SU-DHL-6 (cell line): ENCODE results near the gene DMBX1.

ENCODE experiments used
- H2AFZ ChIP-seq: fragments of 200-600 bp; sonication (generic); 2 replicates; pipeline ENCODE4 v1.6.1; 2014; ENCODE audit warnings: low read depth, mild to moderate bottlenecking, moderate library complexity, mixed read lengths, antibody characterized with exemption, low read length; ENCODE audit not compliant: severe bottlenecking
- H3F3A ChIP-seq: fragments of 200-600 bp; shearing (Covaris generic); 2 replicates; pipeline ENCODE4 v1.6.0; 2016; ENCODE audit warnings: antibody characterized with exemption, mild to moderate bottlenecking; ENCODE audit not compliant: insufficient read depth
- H3K27ac ChIP-seq: fragments of 200-600 bp; sonication (generic); 2 replicates; pipeline ENCODE4 v1.5.1; 2016; ENCODE audit warnings: low read depth, mild to moderate bottlenecking, low read length, moderate library complexity, mixed read lengths
- H3K27me3 ChIP-seq: fragments of 200-600 bp; sonication (generic), shearing (Covaris generic); 2 replicates; pipeline ENCODE4 v1.6.0; 2014; ENCODE audit warnings: mild to moderate bottlenecking, low read length
- H3K36me3 ChIP-seq: fragments of 200-600 bp; sonication (generic); 2 replicates; pipeline ENCODE4 v1.6.1; 2014; ENCODE audit warnings: mild to moderate bottlenecking, low read length, mixed read lengths
- H3K4me2 ChIP-seq: fragments of 300-600, 200-600 bp; shearing (Covaris generic), sonication (generic); 2 replicates; pipeline ENCODE4 v1.6.0; 2014; ENCODE audit warnings: low read length, low read depth, mild to moderate bottlenecking; ENCODE audit not compliant: poor library complexity, severe bottlenecking
- H3K4me3 ChIP-seq: fragments of 200-600 bp; sonication (generic); 2 replicates; pipeline ENCODE4 v1.5.1; 2014; ENCODE audit warnings: antibody characterized with exemption, low read length, mild to moderate bottlenecking, mixed read lengths; ENCODE audit not compliant: insufficient read depth, poor library complexity, severe bottlenecking
- H3K79me2 ChIP-seq: fragments of 200-600 bp; sonication (generic); 2 replicates; pipeline ENCODE4 v1.6.1; 2014; ENCODE audit warnings: mild to moderate bottlenecking, low read length, moderate library complexity; ENCODE audit not compliant: insufficient read depth
- H3K9ac ChIP-seq: fragments of 200-600 bp; sonication (generic); 2 replicates; pipeline ENCODE4 v1.7.0; 2014; ENCODE audit warnings: mild to moderate bottlenecking, low read length
- H3K9me2 ChIP-seq: fragments of 200-600 bp; sonication (generic); replicated peaks from 2 replicates; pipeline ENCODE4 v1.6.1; 2014; ENCODE audit warnings: low read length; ENCODE audit not compliant: insufficient read depth
- H3K9me3 ChIP-seq: fragments of 200-600 bp; sonication (generic); 2 replicates; pipeline ENCODE4 v1.6.1; 2014; ENCODE audit warnings: low read length, mixed read lengths; ENCODE audit not compliant: insufficient read depth
- H4K20me1 ChIP-seq: fragments of 200-600 bp; sonication (generic); 2 replicates; pipeline ENCODE4 v1.6.1; 2014; ENCODE audit warnings: low read depth, mild to moderate bottlenecking, antibody characterized with exemption, low read length, moderate library complexity, mixed read lengths
- CTCF ChIP-seq: fragments of 200-600 bp; sonication (generic); IDR thresholded peaks from one replicate; pipeline ENCODE4 v1.5.1; 2017; ENCODE audit warnings: antibody characterized with exemption, mild to moderate bottlenecking, low read length, moderate library complexity; ENCODE audit not compliant: insufficient read depth, poor library complexity, severe bottlenecking
- EZH2phosphoT487 ChIP-seq: fragments of 200-600 bp; sonication (generic), shearing (Covaris generic); conservative IDR thresholded peaks from 2 replicates; pipeline ENCODE4 v1.6.1; 2018; ENCODE audit warnings: mild to moderate bottlenecking, antibody characterized with exemption, low read length, moderate library complexity, mixed read lengths

DMBX1 gene

GRCh38 chr1:46510341-46510997 is 20.8 kb downstream of the DMBX1 start:
- H3K9ac ChIP-seq, result no peak overlapping the region
- no peaks in the 10 kb centered on the region for H3K79me2 ChIP-seq
- H3K36me3 ChIP-seq, result no peaks in the 10 kb centered on the region

GRCh38 chr1:46510998-46511365 is 21.3 kb downstream of the DMBX1 start:
- no peak overlapping the region for H3K4me2 ChIP-seq
- H3K36me3 ChIP-seq, result no peaks in the 10 kb centered on the region
- no peak overlapping the region for H3K4me3 ChIP-seq
- no peaks in the 10 kb centered on the region for H3K79me2 ChIP-seq
- no peak for TF ChIP-seq CTCF
- no peak for TF ChIP-seq EZH2phosphoT487
- no peak overlapping the region for H2AFZ ChIP-seq
- no peaks in the 10 kb centered on the region for H4K20me1 ChIP-seq
- H3K9me3 ChIP-seq, result no peaks in the 10 kb centered on the region
- H3K27me3 ChIP-seq, result no peaks in the 10 kb centered on the region
- H3K9me2 ChIP-seq, result no peaks in the 10 kb centered on the region
- no peaks in the 10 kb centered on the region for H3F3A ChIP-seq
- no peak overlapping the region for H3K27ac ChIP-seq
- H3K9ac ChIP-seq, result no peak overlapping the region

More at GRCh38 chr1:46510341-46510997, 20.8 kb downstream of the DMBX1 start:
- H3K27me3 ChIP-seq, result no peaks in the 10 kb centered on the region
- H3F3A ChIP-seq, result no peaks in the 10 kb centered on the region
- H4K20me1 ChIP-seq, result no peaks in the 10 kb centered on the region
- no peaks in the 10 kb centered on the region for H3K9me2 ChIP-seq
- H3K4me2 ChIP-seq, result no peak overlapping the region
- no peaks in the 10 kb centered on the region for H3K9me3 ChIP-seq
- no peak overlapping the region for H3K4me3 ChIP-seq
- H2AFZ ChIP-seq, result no peak overlapping the region
- H3K27ac ChIP-seq, result no peak overlapping the region
- TF ChIP-seq CTCF (no peak), EZH2phosphoT487 (no peak)

- no peak overlapping the region for H3K27ac ChIP-seq
- H2AFZ ChIP-seq, result no peak overlapping the region
- TF ChIP-seq EZH2phosphoT487 (no peak), CTCF (no peak)
- H3K4me3 ChIP-seq, result no peak overlapping the region
- no peaks in the 10 kb centered on the region for H3K27me3 ChIP-seq
- no peak overlapping the region for H3K9ac ChIP-seq
- no peak overlapping the region for H3K4me2 ChIP-seq
- no peaks in the 10 kb centered on the region for H3K36me3 ChIP-seq
- H3K79me2 ChIP-seq, result no peaks in the 10 kb centered on the region
- no peaks in the 10 kb centered on the region for H4K20me1 ChIP-seq
- no peaks in the 10 kb centered on the region for H3F3A ChIP-seq
- H3K9me3 ChIP-seq, result no peaks in the 10 kb centered on the region
- H3K9me2 ChIP-seq, result no peaks in the 10 kb centered on the region
Observed at GRCh38 chr1:46512135-46512791, 22.6 kb downstream of the DMBX1 start.
